T-helper 22 cell (primary cell): ENCODE results near the gene EPGN.
"Not testable (repeated sequence)": the region's sequence is repeated elsewhere in the genome, so short reads cannot be mapped to it uniquely, and the experiment has no call there.

Experiments used
- DNase-seq: peaks from one replicate; pipeline ENCODE4 v3.0.0-alpha.2; 2020; ENCODE audit warnings: low read depth

The EPGN gene

GRCh38 chr4:74340421-74340820, 32.2 kb downstream of the EPGN start:
- not testable (repeated sequence) for DNase-seq

- DNase-seq: no peak
Observed at GRCh38 chr4:74344031-74344430, 35.8 kb downstream of the EPGN start.

- no peak for DNase-seq
Observed at GRCh38 chr4:74353858-74354257, 45.6 kb downstream of the EPGN start.

- DNase-seq: no peak
Observed at GRCh38 chr4:74357965-74358364, 49.7 kb downstream of the EPGN start.

GRCh38 chr4:74361671-74362070, 53.4 kb downstream of the EPGN start:
- DNase-seq: no peak

GRCh38 chr4:74362347-74362746, 54.1 kb downstream of the EPGN start:
- no peak for DNase-seq

- no peak for DNase-seq
Observed at GRCh38 chr4:74364256-74364651, 56.0 kb downstream of the EPGN start.

GRCh38 chr4:74364652-74365491, 56.6 kb downstream of the EPGN start, which contains the start of gene EREG:
Gene EREG (plus strand): TSS chr4:74365145. CDS start chr4:74365309, 164 bp downstream.
- no peak for DNase-seq

GRCh38 chr4:74365761-74366160, 57.5 kb downstream of the EPGN start:
- DNase-seq: no peak
